GM23338 (cell line): Measurements from ENCODE around the gene SMG1. TPM values are rescaled to one million over a fixed set of nuclear protein-coding genes. Genes with fewer than 3 reads are reported as not detected.

Experiments
- ATAC-seq: fragments of 200-7000 bp; cut with Tn5 transposase; 3 replicates; pipeline ENCODE4 v1.9.1; 2020
- DNase-seq: peaks from one replicate; pipeline ENCODE4 v3.0.0-alpha.2; 2015; ENCODE audit warnings: low spot score
- H2AFZ ChIP-seq: fragments of 200-600 bp; sonication (generic); 2 replicates; pipeline ENCODE4 v1.8.0; 2016; ENCODE audit warnings: antibody characterized with exemption, mild to moderate bottlenecking, moderate library complexity
- H3F3A ChIP-seq: fragments of 200-600 bp; sonication (generic); replicated peaks from 2 replicates; pipeline ENCODE4 v1.8.0; 2017; ENCODE audit warnings: antibody characterized with exemption, mixed run types, low read depth
- H3K27ac ChIP-seq: fragments of 200-600 bp; sonication (generic); 2 replicates; pipeline ENCODE4 v1.6.1; 2016; ENCODE audit warnings: low read depth
- H3K27me3 ChIP-seq: fragments of 200-600 bp; sonication (generic); 2 replicates; pipeline ENCODE4 v1.8.0; 2016; ENCODE audit warnings: mild to moderate bottlenecking, mixed run types, moderate library complexity; ENCODE audit not compliant: insufficient read depth
- H3K36me3 ChIP-seq: fragments of 200-600 bp; sonication (generic); 2 replicates; pipeline ENCODE4 v1.8.0; 2016; ENCODE audit warnings: mild to moderate bottlenecking; ENCODE audit not compliant: insufficient read depth
- H3K4me1 ChIP-seq: fragments of 200-600 bp; sonication (generic); 2 replicates; pipeline ENCODE4 v1.8.0; 2016; ENCODE audit warnings: mild to moderate bottlenecking, moderate library complexity; ENCODE audit not compliant: insufficient read depth
- H3K4me2 ChIP-seq: fragments of 200-600 bp; sonication (generic); 2 replicates; pipeline ENCODE4 v1.7.1; 2017; ENCODE audit warnings: mixed run types
- H3K4me3 ChIP-seq: fragments of 200-600 bp; sonication (generic); 2 replicates; pipeline ENCODE4 v1.6.1; 2016; ENCODE audit warnings: mixed run types
- H3K79me2 ChIP-seq: fragments of 200-600 bp; sonication (generic); replicated peaks from 2 replicates; pipeline ENCODE4 v1.8.0; 2017; ENCODE audit warnings: mild to moderate bottlenecking; ENCODE audit not compliant: insufficient read depth
- H3K9me2 ChIP-seq: fragments of 200-600 bp; sonication (generic); 2 replicates; pipeline ENCODE4 v1.8.0; 2017; ENCODE audit not compliant: insufficient read depth
- H4K20me1 ChIP-seq: fragments of 200-600 bp; sonication (generic); replicated peaks from 2 replicates; pipeline ENCODE4 v1.8.0; 2017; ENCODE audit warnings: mild to moderate bottlenecking; ENCODE audit not compliant: insufficient read depth
- H3K27ac Mint-ChIP-seq: 2 replicates; pipeline ENCODE4 v1.8.0; 2020; ENCODE audit warnings: inconsistent platforms, mild to moderate bottlenecking, moderate library complexity, mixed read lengths
- H3K27me3 Mint-ChIP-seq: 3 replicates; pipeline ENCODE4 v1.8.0; 2022; ENCODE audit warnings: low read depth, mild to moderate bottlenecking, moderate library complexity, mixed read lengths, inconsistent platforms; ENCODE audit not compliant: insufficient read depth, poor library complexity
- H3K36me3 Mint-ChIP-seq: 3 replicates; pipeline ENCODE4 v1.8.0; 2021; ENCODE audit warnings: low read depth, mild to moderate bottlenecking, inconsistent platforms, moderate library complexity, mixed read lengths
- H3K4me1 Mint-ChIP-seq: 3 replicates; pipeline ENCODE4 v1.8.0; 2020; ENCODE audit warnings: mild to moderate bottlenecking, inconsistent platforms, mixed read lengths
- H3K4me3 Mint-ChIP-seq: 3 replicates; pipeline ENCODE4 v1.8.0; 2021; ENCODE audit warnings: moderate library complexity, mild to moderate bottlenecking, inconsistent platforms, mixed read lengths
- H3K9me3 Mint-ChIP-seq: 3 replicates; pipeline ENCODE4 v1.8.0; 2020; ENCODE audit warnings: moderate library complexity, mild to moderate bottlenecking, inconsistent platforms, mixed read lengths
- EZH2phosphoT487 ChIP-seq: fragments of 200-600 bp; sonication (generic); IDR thresholded peaks from one replicate; pipeline ENCODE4 v1.8.1; 2018; ENCODE audit warnings: antibody characterized with exemption; ENCODE audit not compliant: unreplicated experiment
- JUNB ChIP-seq: IDR thresholded peaks from one replicate; pipeline ENCODE4 v1.6.1; 2016; ENCODE audit warnings: antibody characterized with exemption; ENCODE audit not compliant: unreplicated experiment
- POLR2AphosphoS5 ChIP-seq: IDR thresholded peaks from 2 replicates; pipeline ENCODE4 v1.6.1; 2016; ENCODE audit warnings: antibody characterized with exemption, low read depth
- ZNF114 ChIP-seq: fragments of 250-450 bp; sonication (Bioruptor Pico); IDR thresholded peaks from 2 replicates; pipeline ENCODE4 v1.5.0; 2020; ENCODE audit warnings: mild to moderate bottlenecking, moderate library complexity
- polyA plus RNA-seq: library from polyadenylated mRNA; unstranded; fragments of >200 nt; fragmentation: Nextera tagmentation; extraction: Ambion mirVana; gene quantifications from 2 replicates; pipeline ENCODE4 v1.2.1, GENCODE V29; 2016
- total RNA-seq: library from RNA; depleted of rRNA; stranded (reverse); fragments of >200 nt; shearing (Covaris generic); gene quantifications from 2 replicates; pipeline ENCODE4 v1.2.3, GENCODE V29; 2014
- TF ChIP-seq, protein P1 (sequence below), 2 experiments: fragments of 200-600 bp in 1 of 2; sonication (generic) in 1 of 2; conservative IDR thresholded peaks; 2 replicates each; pipeline versions ENCODE4 v1.5.1 to v1.6.1; 2016 to 2017; ENCODE audit warnings: antibody characterized with exemption in 2 of 2, low read depth in 2 of 2, mild to moderate bottlenecking in 2 of 2, moderate library complexity in 1 of 2
- TF ChIP-seq, protein P2 (sequence below): IDR thresholded peaks from one replicate; pipeline ENCODE4 v1.6.1; 2018; ENCODE audit warnings: antibody characterized with exemption; ENCODE audit not compliant: unreplicated experiment

Gene SMG1
- total and polyA plus RNA-seq, 2 experiments from 2014 or later: 18.6 to 119 TPM

DNA sequence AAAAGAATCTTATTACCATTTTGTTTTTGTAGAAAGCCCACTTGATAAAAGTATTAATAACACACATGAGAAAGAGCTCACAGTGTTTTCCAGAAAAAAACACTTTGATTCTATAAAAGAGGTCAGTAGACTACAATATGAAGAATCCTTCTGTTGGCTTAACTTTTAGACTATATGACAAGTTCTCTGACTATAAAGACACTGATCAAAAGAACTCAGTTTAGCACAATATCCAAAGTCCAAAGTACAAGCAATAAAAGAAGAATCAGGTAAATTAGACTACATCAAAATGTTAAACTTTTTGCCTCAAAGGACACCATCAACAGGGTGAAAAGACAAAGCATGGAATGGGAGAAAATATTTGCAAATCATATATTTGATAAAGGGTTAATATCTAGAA, 11.2 kb upstream of the SMG1 start (continued):
- TF ChIP-seq ZNF114 (CRISPR knock-in tag): no peak
- TF ChIP-seq EZH2phosphoT487: no peak

DNA sequence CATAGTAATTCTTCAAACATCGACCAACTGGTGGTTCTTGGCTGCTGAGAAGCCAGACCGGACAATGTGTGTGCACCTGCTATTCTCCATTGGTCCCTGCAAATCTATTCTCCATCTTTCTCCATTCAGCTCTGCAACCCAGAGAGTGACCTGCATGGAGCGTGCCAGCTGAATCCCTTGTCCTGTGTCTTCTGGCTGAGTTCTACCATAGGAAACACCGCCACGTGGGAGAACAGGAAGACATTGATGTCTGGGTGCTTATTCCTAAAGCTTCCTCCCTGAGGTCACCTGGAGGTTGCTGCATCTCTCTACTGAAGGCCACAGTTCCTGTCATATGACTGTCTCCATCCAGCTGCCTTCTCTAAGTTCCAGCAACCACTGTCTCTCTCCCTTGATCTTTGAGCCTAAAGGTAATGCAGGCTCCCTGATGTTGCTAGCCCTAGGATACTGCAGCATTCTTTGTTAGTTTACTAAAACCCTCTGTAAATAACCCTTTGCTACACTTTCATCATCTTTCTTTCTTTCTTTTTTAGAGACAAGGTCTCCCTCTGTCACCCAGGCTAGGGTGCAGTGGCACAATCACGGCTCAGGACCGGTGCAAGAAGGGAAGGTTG, 10.6 kb upstream of the SMG1 start:
- ATAC-seq: no peak
- peaks cover 8% of the 10 kb centered on the region for H3K4me1 Mint-ChIP-seq

More for the DNA sequence above, 10.6 kb upstream of the SMG1 start:
- Histone ChIP-seq H3K4me2 (no peak overlapping the region), H3K4me1 (no peaks in the 10 kb centered on the region), H4K20me1 (no peaks in the 10 kb centered on the region), H2AFZ (no peak overlapping the region), H3K27me3 (no peaks in the 10 kb centered on the region), H3K79me2 (no peaks in the 10 kb centered on the region), H3K36me3 (no peaks in the 10 kb centered on the region), H3K4me3 (no peak overlapping the region), H3K27ac (no peak overlapping the region), H3K9me2 (no peaks in the 10 kb centered on the region), H3F3A (no peaks in the 10 kb centered on the region)
- H3K27ac Mint-ChIP-seq: no peak overlapping the region
- peaks cover 10% of the 10 kb centered on the region for H3K27me3 Mint-ChIP-seq
- DNase-seq: no peak
- no peak for TF ChIP-seq ZNF114 (CRISPR knock-in tag)
- no peak for TF ChIP-seq JUNB
- TF ChIP-seq POLR2AphosphoS5: no peak
- TF ChIP-seq, protein P1, sequence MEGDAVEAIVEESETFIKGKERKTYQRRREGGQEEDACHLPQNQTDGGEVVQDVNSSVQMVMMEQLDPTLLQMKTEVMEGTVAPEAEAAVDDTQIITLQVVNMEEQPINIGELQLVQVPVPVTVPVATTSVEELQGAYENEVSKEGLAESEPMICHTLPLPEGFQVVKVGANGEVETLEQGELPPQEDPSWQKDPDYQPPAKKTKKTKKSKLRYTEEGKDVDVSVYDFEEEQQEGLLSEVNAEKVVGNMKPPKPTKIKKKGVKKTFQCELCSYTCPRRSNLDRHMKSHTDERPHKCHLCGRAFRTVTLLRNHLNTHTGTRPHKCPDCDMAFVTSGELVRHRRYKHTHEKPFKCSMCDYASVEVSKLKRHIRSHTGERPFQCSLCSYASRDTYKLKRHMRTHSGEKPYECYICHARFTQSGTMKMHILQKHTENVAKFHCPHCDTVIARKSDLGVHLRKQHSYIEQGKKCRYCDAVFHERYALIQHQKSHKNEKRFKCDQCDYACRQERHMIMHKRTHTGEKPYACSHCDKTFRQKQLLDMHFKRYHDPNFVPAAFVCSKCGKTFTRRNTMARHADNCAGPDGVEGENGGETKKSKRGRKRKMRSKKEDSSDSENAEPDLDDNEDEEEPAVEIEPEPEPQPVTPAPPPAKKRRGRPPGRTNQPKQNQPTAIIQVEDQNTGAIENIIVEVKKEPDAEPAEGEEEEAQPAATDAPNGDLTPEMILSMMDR (conservative IDR thresholded peaks at IDR 0.05; ENCODE audit: low read depth in 2 of 2): no peak
- TF ChIP-seq, protein P2, sequence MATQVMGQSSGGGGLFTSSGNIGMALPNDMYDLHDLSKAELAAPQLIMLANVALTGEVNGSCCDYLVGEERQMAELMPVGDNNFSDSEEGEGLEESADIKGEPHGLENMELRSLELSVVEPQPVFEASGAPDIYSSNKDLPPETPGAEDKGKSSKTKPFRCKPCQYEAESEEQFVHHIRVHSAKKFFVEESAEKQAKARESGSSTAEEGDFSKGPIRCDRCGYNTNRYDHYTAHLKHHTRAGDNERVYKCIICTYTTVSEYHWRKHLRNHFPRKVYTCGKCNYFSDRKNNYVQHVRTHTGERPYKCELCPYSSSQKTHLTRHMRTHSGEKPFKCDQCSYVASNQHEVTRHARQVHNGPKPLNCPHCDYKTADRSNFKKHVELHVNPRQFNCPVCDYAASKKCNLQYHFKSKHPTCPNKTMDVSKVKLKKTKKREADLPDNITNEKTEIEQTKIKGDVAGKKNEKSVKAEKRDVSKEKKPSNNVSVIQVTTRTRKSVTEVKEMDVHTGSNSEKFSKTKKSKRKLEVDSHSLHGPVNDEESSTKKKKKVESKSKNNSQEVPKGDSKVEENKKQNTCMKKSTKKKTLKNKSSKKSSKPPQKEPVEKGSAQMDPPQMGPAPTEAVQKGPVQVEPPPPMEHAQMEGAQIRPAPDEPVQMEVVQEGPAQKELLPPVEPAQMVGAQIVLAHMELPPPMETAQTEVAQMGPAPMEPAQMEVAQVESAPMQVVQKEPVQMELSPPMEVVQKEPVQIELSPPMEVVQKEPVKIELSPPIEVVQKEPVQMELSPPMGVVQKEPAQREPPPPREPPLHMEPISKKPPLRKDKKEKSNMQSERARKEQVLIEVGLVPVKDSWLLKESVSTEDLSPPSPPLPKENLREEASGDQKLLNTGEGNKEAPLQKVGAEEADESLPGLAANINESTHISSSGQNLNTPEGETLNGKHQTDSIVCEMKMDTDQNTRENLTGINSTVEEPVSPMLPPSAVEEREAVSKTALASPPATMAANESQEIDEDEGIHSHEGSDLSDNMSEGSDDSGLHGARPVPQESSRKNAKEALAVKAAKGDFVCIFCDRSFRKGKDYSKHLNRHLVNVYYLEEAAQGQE: no peak
- no peak overlapping the region for H3K4me3 Mint-ChIP-seq
- no peaks in the 10 kb centered on the region for H3K36me3 Mint-ChIP-seq
- H3K9me3 Mint-ChIP-seq: no peaks in the 10 kb centered on the region
